Body of pancreas (tissue), 4 donors: ENCODE measurements around the gene SORCS2. TPM values are rescaled to one million over a fixed set of nuclear protein-coding genes. Genes with fewer than 3 reads are reported as not detected.
A peak's percentile ranks its signal among the peaks of the same experiment; 100 is the strongest.

ENCODE experiments used
- ATAC-seq: fragments of 150-250 bp; one replicate; pipeline ENCODE4 v1.9.1; 2016
- DNase-seq, 4 donors: peaks; one replicate each; pipeline ENCODE4 v3.0.0-alpha.2; 2019
- H3K27ac ChIP-seq, 4 donors: fragments of 200-600 bp; sonication (generic); 1 replicate in 3 of 4; 2 replicates in 1 of 4; pipeline versions ENCODE4 v1.5.1 to v1.6.1; 2016 to 2019; ENCODE audit warnings: mild to moderate bottlenecking in 1 of 4, mixed read lengths in 1 of 4, moderate library complexity in 1 of 4
- H3K27me3 ChIP-seq, 2 donors: fragments of 200-600 bp; sonication (generic); one replicate each; pipeline ENCODE4 v1.6.0; 2016; ENCODE audit warnings: mild to moderate bottlenecking in 1 of 2
- H3K36me3 ChIP-seq, 2 donors: fragments of 200-600 bp; sonication (generic); replicated peaks in 1 of 2; 2 replicates each; pipeline ENCODE4 v1.5.1; 2016; ENCODE audit warnings: low read depth in 2 of 2; ENCODE audit not compliant: insufficient read depth in 1 of 2
- H3K4me1 ChIP-seq: fragments of 200-600 bp; sonication (generic); one replicate; pipeline ENCODE4 v1.6.0; 2016
- H3K4me3 ChIP-seq, 2 donors: fragments of 200-600 bp; sonication (generic); 1 replicate in 1 of 2; 2 replicates in 1 of 2; pipeline ENCODE4 v1.5.1; 2016 to 2019
- H3K9me3 ChIP-seq, 3 donors: fragments of 200-600 bp; sonication (generic); 1 replicate in 2 of 3; 2 replicates in 1 of 3; pipeline ENCODE4 v1.5.1; 2016
- CTCF ChIP-seq, 7 experiments: fragments of 450-650 bp in 4 of 7; fragments of 200-600 bp in 3 of 7; sonication (generic) in 3 of 7; IDR thresholded peaks; one replicate each; pipeline ENCODE4 v1.5.1; 2016 to 2019; ENCODE audit warnings: antibody characterized with exemption in 7 of 7
- POLR2A ChIP-seq, 3 donors: fragments of 450-650 bp; IDR thresholded peaks; one replicate each; pipeline ENCODE4 v1.6.1; 2016; ENCODE audit warnings: antibody characterized with exemption in 3 of 3, mild to moderate bottlenecking in 2 of 3
- WGBS, 2 donors: methylation state at CpG; one replicate each; pipeline ENCODE4 v1.1.5; 2017; 5-methylcytosine and 5-hydroxymethylcytosine counted together
- intact Hi-C: fragments of 100-400 bp; cut with DNase I; formaldehyde crosslinking; loops from one replicate; pipeline ENCODE4 v1.15.1; 2023
- total RNA-seq, 2 donors: library from RNA; depleted of rRNA; stranded (reverse); fragments of >200 nt; gene quantifications; one replicate each; pipeline ENCODE4 v1.1.0, GENCODE V29; 2016

The SORCS2 gene
- total RNA-seq, 2 donors from 2014 or later: 0.26 to 0.33 TPM

DNA sequence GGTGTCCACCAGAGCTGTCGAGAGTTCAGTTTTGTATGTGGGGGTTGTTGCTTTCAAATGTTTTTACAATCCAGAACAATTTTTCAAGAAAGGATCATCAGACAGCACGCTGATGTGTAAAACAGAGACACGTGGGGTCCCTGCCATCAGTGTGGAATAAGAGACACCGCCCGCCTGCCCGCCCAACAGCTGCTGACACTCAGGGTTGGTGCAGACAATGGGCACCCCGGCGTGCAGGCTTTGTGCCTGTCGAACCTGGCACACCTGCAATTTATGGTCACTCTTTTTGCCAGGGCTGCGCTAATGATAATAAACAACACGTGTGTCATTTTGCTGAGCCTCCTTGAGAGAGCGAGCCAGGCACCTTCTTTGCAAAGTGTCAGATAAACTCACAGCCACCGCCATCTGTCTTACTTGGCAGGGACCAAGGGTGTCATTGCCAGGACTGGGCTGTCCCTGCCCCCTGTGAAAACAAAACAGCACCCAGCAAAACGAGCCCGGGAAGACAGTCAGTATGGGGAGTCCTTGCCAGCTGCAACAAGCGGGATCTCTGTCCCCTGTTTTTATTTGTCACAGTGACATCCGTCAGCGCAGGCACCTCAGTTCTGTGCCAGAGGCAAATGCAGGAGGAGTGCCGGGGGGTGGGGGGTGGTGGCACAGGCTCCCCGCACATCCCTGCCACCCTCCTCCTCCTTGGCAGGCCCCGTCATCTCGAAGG is 173.3 kb downstream of the SORCS2 start:
- Histone ChIP-seq H3K27ac (no peak overlapping the region), H3K36me3 (no peaks in the 10 kb centered on the region), H3K9me3 (no peaks in the 10 kb centered on the region), H3K4me3 (no peak overlapping the region), H3K27me3 (no peaks in the 10 kb centered on the region), H3K4me1 (peaks cover 8% of the 10 kb centered on the region)
- intact Hi-C loops: no loop called here
- WGBS, 2 donors: 21 to 30% methylated on average over 16 to 22 of the region's 22 CpGs
- DNase-seq (peak in 3 of 4 donors; percentile 16 to 38 (median 21)), ATAC-seq (no peak)
- TF ChIP-seq CTCF (IDR thresholded peaks at IDR 0.05): no peak

DNA sequence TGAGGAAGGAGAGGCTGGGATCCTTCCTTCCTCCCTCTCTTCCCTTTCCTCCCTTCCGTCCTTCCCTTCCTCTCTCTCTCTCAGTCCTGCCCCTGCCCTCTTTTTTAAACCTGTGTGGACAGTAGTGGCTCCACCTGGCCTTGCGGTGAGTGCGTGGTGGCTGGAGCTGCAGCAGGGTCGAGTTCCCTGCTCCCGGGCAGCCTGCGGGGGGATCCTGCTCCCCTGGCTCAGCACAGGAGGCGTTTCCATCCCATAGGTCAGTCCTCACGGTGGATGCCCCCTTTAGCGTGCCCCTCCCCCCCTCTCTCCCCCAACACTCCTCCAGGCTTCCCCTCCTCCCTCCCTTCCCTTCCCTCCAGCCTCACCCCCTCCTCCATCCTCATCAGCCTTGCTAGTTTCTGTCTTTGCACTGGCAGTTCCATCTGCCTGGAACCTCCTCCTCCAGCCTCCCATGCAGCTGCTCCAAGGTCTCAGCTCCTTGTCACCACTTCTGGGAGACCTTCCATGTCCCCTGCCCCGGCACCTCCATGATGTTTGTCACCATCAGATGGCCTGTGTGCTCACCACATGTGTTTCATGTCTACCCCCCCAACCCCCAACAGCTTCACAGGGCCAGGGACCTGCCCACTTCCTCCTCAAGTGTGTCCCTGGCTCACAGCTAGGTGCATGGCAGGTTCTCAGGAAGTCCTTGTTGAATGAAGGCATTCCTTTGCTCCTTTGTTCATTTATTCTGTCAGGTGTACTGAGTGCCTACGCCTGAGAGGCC is 174.0 kb downstream of the SORCS2 start:
- Histone ChIP-seq H3K36me3 (no peaks in the 10 kb centered on the region), H3K4me1 (peaks cover 8% of the 10 kb centered on the region), H3K9me3 (no peaks in the 10 kb centered on the region), H3K27me3 (no peaks in the 10 kb centered on the region), H3K27ac (no peak overlapping the region), H3K4me3 (no peak overlapping the region)
- WGBS, 2 donors: 16 to 17% methylated on average over 11 of the region's 11 CpGs
- intact Hi-C loops: no loop called here
- no peak for TF ChIP-seq CTCF (IDR thresholded peaks at IDR 0.05)
- no peak for TF ChIP-seq POLR2A (IDR thresholded peaks at IDR 0.05)
- no peak for DNase-seq
- no peak for ATAC-seq

DNA sequence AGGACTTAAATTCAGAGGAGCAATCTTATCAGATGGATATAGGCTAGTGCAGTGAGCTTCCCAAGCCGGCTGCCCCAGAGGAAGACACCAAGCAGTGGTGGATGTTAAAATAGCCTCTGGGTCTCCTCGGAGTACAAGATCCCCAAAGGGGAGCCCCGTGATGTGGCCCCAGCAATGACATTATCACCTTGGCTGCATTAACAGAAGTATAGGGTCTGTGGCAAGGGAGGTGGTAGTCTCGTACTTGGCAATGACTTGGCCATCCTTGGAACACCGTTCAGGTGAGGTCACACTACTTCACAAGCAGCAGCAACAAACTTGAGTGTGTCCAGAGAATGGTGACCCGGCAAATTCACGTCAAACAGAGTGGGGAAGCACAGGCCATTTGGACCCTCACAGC is 174.6 kb downstream of the SORCS2 start:
- H3K4me3 ChIP-seq: no peak overlapping the region
- no peaks in the 10 kb centered on the region for H3K27me3 ChIP-seq
- H3K27ac ChIP-seq: no peak overlapping the region
- H3K9me3 ChIP-seq: no peaks in the 10 kb centered on the region
- no peaks in the 10 kb centered on the region for H3K36me3 ChIP-seq
- intact Hi-C loops: no loop called here
- 44 to 60% methylated on average over 6 to 7 of the region's 7 CpGs for WGBS, 2 donors
- no peak for DNase-seq
- ATAC-seq: no peak
- TF ChIP-seq CTCF (IDR thresholded peaks at IDR 0.05) (no peak), POLR2A (IDR thresholded peaks at IDR 0.05) (no peak)
- H3K4me1 ChIP-seq: peaks cover 8% of the 10 kb centered on the region

DNA sequence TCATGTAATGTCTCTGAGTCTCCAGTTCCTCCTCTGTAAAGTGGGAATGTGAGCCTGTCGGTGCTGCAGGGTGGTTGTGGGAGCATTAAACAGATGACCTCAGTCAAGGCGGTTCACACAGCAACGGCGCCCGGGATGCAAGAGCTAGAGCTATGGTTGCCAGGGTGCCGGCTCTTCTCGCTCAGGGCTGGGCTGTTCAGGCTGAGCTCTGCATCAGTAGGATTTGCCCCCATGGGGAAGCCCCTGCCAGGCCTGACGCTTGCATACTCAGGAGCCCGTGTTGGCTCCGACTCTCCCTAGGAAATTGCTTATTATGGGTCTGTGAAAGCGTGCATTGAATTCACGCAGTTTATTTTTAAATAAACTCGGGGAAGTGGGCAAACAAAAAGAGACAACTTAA is 175.1 kb downstream of the SORCS2 start:
- no peak for DNase-seq

More for the DNA sequence above, 175.1 kb downstream of the SORCS2 start:
- no peak for ATAC-seq
- Histone ChIP-seq H3K4me3 (no peak overlapping the region), H3K27ac (no peak overlapping the region), H3K4me1 (peaks cover 8% of the 10 kb centered on the region), H3K27me3 (no peaks in the 10 kb centered on the region), H3K36me3 (no peaks in the 10 kb centered on the region), H3K9me3 (no peaks in the 10 kb centered on the region)
- WGBS, 2 donors: 42 to 43% methylated on average over 10 to 13 of the region's 13 CpGs
- intact Hi-C loops: no loop called here
- no peak for TF ChIP-seq POLR2A (IDR thresholded peaks at IDR 0.05)
- no peak for TF ChIP-seq CTCF (IDR thresholded peaks at IDR 0.05)
